ENCODE data around the gene TMEM182. TPM values are rescaled to one million over a fixed set of nuclear protein-coding genes. Genes with fewer than 3 reads are reported as not detected.

Gene TMEM182
- total RNA-seq, 1 experiment from 2014 or later = 13.7 TPM

DNA sequence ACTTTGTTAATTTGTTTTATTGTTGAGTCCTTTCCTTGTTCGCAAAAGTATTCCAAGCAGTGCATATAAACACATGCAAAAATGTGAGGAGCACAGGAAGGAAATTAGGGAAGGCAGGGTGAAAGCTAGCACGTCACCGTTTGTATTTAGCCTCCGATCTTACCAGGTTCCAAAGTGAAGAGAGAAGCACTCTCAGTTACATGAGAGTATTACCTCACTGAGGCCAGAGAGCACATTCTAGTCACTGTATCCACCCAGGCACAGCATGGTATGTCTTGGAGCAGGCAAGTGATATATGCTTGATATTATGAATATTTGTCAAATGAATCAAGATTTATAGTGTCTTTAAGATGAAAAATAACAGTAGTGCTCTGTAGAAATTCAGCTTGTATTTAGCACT, 6.5 kb upstream of the TMEM182 start:
- Histone ChIP-seq H3K4me3 (no peak overlapping the region), H2AFZ (no peak overlapping the region), H3F3A (ENCODE audit: insufficient read depth, low read depth) (no peaks in the 10 kb centered on the region), H4K20me1 (ENCODE audit: insufficient read depth) (peaks cover 4% of the 10 kb centered on the region; the same call in 1 of the 2 replicates), H3K27me3 (ENCODE audit: insufficient read depth, low read depth) (no peaks in the 10 kb centered on the region), H3K4me2 (no peak overlapping the region), H3K9me2 (ENCODE audit: insufficient read depth) (no peaks in the 10 kb centered on the region), H3K4me1 (replicated peaks; ENCODE audit: insufficient read depth) (no peaks in the 10 kb centered on the region), H3K27ac (no peak overlapping the region), H3K79me2 (ENCODE audit: low read depth) (no peaks in the 10 kb centered on the region), H3K9me3 (ENCODE audit: insufficient read depth, low read depth) (no peaks in the 10 kb centered on the region), H3K36me3 (ENCODE audit: low read depth) (no peaks in the 10 kb centered on the region)
- ChIA-PET POLR2A (ENCODE audit: unreplicated experiment) (no interaction called here), CTCF (no interaction called here)
- BruUV-seq (replicated peaks) = no TSS peak
- intact Hi-C loops (cut with micrococcal nuclease; ENCODE audit: unreplicated experiment) = no loop called here
- no peak for TF ChIP-seq EZH2 (IDR thresholded peaks at IDR 0.05; ENCODE audit: low read depth)
- TF ChIP-seq, protein P1, sequence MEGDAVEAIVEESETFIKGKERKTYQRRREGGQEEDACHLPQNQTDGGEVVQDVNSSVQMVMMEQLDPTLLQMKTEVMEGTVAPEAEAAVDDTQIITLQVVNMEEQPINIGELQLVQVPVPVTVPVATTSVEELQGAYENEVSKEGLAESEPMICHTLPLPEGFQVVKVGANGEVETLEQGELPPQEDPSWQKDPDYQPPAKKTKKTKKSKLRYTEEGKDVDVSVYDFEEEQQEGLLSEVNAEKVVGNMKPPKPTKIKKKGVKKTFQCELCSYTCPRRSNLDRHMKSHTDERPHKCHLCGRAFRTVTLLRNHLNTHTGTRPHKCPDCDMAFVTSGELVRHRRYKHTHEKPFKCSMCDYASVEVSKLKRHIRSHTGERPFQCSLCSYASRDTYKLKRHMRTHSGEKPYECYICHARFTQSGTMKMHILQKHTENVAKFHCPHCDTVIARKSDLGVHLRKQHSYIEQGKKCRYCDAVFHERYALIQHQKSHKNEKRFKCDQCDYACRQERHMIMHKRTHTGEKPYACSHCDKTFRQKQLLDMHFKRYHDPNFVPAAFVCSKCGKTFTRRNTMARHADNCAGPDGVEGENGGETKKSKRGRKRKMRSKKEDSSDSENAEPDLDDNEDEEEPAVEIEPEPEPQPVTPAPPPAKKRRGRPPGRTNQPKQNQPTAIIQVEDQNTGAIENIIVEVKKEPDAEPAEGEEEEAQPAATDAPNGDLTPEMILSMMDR (conservative IDR thresholded peaks at IDR 0.05) = no peak
- no peak for DNase-seq

DNA sequence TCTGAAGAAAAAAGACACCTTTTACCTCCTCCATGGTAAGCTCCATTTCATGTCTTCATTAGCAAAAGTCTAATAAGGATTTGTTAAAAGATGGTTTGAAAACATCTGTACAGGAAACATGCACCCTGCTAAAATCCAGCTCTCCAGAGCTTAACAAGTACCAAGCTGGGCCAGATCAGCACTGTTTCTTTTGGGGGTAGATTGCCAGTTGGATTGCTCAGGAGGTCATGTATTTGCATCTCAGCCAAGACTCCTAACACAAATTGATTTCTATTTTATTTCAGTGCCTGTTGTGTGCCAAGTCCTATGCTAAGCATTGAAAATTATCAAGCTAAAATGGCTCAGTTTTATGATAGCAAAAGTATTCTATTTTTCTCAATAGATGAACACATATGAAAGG, 3.4 kb upstream of the TMEM182 start:
- no peaks in the 10 kb centered on the region for H3K79me2 ChIP-seq (ENCODE audit: low read depth)
- BruUV-seq (replicated peaks) = no TSS peak
- H3K27ac ChIP-seq = no peak overlapping the region
- H3K4me1 ChIP-seq (replicated peaks; ENCODE audit: insufficient read depth) = no peaks in the 10 kb centered on the region
- H2AFZ ChIP-seq = no peak overlapping the region
- 0 out of 2 replicates have a peak, but pooled peaks cover 2% of the 10 kb centered on the region for H3K36me3 ChIP-seq (ENCODE audit: low read depth)
- TF ChIP-seq EZH2 (IDR thresholded peaks at IDR 0.05; ENCODE audit: low read depth) = no peak
- TF ChIP-seq, protein P1 (conservative IDR thresholded peaks at IDR 0.05) = no peak
- no peaks in the 10 kb centered on the region for H3K9me3 ChIP-seq (ENCODE audit: insufficient read depth, low read depth)
- DNase-seq = no peak
- H3K4me2 ChIP-seq = no peak overlapping the region
- CTCF ChIA-PET = no interaction called here
- POLR2A ChIA-PET (ENCODE audit: unreplicated experiment) = no interaction called here
- no peaks in the 10 kb centered on the region for H3F3A ChIP-seq (ENCODE audit: insufficient read depth, low read depth)
- no peaks in the 10 kb centered on the region for H3K9me2 ChIP-seq (ENCODE audit: insufficient read depth)
- no peak overlapping the region for H3K4me3 ChIP-seq
- H3K27me3 ChIP-seq (ENCODE audit: insufficient read depth, low read depth) = no peaks in the 10 kb centered on the region
- intact Hi-C loops (cut with micrococcal nuclease; ENCODE audit: unreplicated experiment) = no loop called here
- no peaks in the 10 kb centered on the region; the same call in 1 of the 2 replicates for H4K20me1 ChIP-seq (ENCODE audit: insufficient read depth)

DNA sequence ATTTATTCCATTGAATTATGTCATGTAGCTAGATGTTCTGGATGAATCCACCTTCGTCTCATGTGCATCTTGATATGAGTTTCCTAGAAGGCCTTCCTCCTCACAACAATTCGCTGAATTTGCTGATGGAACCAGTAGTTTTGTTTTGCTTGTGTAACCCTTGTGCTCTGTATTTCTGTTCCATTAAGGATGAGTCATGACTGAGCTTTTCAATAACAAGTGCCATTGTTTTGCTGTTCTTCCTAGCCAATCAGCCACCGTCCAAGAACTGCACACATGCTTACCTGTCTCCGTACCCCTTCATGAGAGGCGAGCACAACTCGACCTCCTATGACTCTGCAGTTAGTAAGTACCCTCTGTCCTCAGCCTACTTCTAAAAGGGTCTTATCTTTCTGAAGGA, 2.3 kb downstream of the TMEM182 start:
- H3K9me2 ChIP-seq (ENCODE audit: insufficient read depth) = no peaks in the 10 kb centered on the region
- intact Hi-C loops (cut with micrococcal nuclease; ENCODE audit: unreplicated experiment) = no loop called here
- no TSS peak for BruUV-seq (replicated peaks)
- no peak overlapping the region for H3K27ac ChIP-seq
- POLR2A ChIA-PET (ENCODE audit: unreplicated experiment) = no interaction called here
- no peaks in the 10 kb centered on the region for H3K9me3 ChIP-seq (ENCODE audit: insufficient read depth, low read depth)
- H3F3A ChIP-seq (ENCODE audit: insufficient read depth, low read depth) = no peaks in the 10 kb centered on the region
- no peak for TF ChIP-seq EZH2 (IDR thresholded peaks at IDR 0.05; ENCODE audit: low read depth)
- TF ChIP-seq, protein P1 (conservative IDR thresholded peaks at IDR 0.05) = no peak
- H3K36me3 ChIP-seq (ENCODE audit: low read depth) = 0 out of 2 replicates have a peak, but pooled peaks cover 8% of the 10 kb centered on the region
- no peaks in the 10 kb centered on the region for H3K27me3 ChIP-seq (ENCODE audit: insufficient read depth, low read depth)
- no peaks in the 10 kb centered on the region for H4K20me1 ChIP-seq (ENCODE audit: insufficient read depth)
- no peak for DNase-seq
- CTCF ChIA-PET = no interaction called here
- no peak overlapping the region for H2AFZ ChIP-seq
- H3K4me2 ChIP-seq = no peak overlapping the region
- H3K4me1 ChIP-seq (replicated peaks; ENCODE audit: insufficient read depth) = no peaks in the 10 kb centered on the region
- H3K79me2 ChIP-seq (ENCODE audit: low read depth) = no peaks in the 10 kb centered on the region
- H3K4me3 ChIP-seq = no peak overlapping the region

All from PC-9 (cell line).